Stimulated activated CD8-positive, alpha-beta memory T cell treated with anti-CD3 and anti-CD28 coated beads, Interleukin-2, amount 100 ng/mL, for 1 hour (primary cell): Measurements from ENCODE around the gene MAP3K15.
"Not testable (repeated sequence)": the region's sequence is repeated elsewhere in the genome, so short reads cannot be mapped to it uniquely, and the experiment has no call there.

ENCODE experiments used
- DNase-seq, 2 donors: peaks; one replicate each; pipeline ENCODE4 v3.0.0-alpha.2; 2020; ENCODE audit warnings: low read depth in 2 of 2

MAP3K15 gene

DNA sequence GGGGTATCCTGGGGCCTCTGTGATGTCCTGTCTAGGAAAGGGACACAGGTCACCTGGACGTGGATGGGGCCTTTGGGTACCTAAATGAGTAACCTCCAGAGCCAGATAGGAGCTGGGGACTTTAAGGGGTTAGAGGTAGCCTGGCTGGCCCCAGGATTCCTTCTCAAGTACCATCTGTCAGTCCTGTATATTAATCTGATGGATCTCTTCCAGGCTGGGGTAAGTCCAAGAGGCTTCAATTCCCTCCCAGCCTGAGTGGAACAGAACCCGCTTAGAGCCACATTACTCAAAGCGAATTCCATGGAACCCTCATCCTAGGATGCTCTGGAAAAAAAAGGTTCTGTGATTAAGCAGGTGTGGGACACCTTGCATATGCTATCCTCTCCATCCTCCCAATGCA, 24.8 kb upstream of the MAP3K15 start:
- DNase-seq = no peak

DNA sequence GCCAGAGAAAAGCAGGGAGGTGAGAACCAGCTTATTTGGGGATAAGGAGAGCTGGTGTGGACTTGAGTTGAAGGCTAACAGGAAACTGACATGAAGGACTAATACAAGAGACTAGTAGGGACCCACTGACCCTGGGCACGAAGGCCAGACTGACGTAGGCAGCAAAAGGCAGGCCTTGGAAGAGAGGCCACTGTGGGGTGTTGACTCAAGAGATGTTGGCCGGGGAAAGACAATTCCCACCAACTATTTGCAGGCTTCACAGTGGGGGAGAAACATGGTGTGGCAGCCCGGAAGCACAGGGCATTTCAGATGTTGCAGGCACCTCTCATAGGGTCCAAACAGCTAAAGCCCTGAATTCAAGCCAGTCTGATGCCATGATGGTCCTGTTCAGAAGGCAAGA, 24.4 kb upstream of the MAP3K15 start:
- no peak for DNase-seq

DNA sequence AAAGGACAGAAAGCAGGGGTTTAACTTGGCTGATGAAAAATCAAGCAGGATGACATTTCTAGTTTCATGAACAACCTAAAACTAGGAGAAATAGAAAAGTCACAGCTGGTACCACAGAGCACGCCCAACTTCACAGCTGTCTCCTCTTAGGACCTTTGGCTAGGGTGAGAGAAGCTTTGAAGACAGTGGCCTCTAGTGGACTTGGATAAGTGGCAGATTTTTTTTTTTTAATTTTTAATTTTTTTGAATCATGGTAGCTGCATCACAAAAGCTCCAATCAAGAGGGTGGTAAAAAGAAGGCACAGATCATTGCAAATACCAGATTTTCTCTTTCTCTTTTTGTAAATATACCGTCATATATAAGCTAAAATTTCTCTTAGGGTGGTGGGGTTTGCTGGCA, 20.2 kb upstream of the MAP3K15 start:
- DNase-seq = no peak

DNA sequence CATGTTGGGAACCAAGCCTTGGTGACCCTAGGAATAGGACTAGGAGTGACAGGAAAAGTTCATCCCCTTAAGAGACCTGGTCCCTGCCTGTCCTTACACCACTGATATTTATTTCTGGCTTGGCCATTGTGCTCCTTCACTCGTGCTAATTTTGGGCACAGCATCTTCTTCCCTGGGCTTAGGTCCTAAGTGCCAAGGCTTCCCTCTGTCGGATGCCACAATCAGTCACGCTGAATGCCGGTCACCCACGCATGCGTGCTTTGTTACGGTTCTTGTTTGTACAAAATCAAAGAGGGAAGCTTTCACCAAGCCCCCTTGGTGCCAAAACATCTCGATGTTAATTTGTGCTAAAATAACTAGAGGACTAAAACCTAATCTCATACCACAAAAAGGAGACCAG, 17.4 kb upstream of the MAP3K15 start:
- no peak for DNase-seq

DNA sequence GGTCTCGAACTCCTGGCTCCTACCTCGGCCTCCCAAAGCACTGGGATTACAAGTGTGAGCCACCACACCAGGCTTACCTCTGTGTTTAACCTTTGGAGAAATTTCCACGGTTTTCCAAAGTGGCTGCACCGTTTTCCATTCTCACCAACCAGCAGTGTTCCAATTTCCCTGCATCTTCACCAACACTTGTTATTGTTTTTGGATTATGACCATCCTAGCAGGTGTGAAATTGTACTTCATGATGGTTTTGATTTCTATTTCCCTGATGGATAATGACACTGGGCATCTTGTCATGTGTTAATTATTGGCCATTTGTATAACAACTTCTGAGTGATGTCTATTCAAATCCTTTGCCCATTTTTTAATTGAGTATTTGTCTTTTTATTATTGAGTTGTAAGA, 2.7 kb upstream of the MAP3K15 start:
- no peak for DNase-seq

DNA sequence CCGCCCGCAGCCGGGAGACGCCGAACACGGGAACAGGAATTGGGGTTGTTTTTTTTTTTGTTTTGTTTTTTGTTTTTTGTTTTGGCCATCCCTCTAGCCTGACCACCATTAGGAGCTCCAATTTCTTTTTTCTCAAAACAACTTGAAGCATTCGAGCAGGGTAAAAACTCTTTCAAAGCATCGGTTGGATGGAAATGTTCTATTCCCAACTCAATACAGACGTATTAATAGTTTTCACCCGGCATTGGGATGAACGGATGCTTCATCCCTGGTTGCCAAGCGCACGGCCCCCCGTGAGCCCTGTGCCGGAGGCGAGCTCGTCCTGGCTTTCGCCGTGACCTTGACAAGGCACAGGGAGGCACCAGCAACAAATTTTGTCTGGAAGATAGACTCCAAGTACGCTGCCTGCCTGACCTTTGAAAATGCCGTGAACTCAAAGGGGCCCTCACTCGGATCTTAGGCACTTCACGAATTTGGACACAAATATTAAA, 352 bp upstream of the MAP3K15 start:
- no peak for DNase-seq

DNA sequence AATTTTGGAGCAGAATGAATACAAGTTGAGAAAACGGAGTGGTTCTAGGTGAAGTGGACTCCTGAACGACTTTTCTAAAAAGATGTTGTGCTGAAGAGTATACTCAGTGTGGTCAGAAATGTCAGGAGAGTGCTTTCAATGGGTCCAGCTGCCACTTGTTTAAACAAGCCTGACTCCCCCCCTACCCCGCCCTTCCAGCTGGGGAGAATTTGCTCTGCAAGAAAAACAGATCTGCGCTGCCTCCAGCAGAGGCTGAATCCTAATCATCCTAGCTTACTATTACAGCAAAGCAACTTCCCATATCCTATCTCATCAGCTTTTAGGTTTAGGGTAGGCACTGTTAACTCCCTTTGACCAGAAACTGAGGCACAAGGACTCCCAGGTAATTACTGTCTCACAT, 1.9 kb downstream of the MAP3K15 start:
- no peak for DNase-seq

DNA sequence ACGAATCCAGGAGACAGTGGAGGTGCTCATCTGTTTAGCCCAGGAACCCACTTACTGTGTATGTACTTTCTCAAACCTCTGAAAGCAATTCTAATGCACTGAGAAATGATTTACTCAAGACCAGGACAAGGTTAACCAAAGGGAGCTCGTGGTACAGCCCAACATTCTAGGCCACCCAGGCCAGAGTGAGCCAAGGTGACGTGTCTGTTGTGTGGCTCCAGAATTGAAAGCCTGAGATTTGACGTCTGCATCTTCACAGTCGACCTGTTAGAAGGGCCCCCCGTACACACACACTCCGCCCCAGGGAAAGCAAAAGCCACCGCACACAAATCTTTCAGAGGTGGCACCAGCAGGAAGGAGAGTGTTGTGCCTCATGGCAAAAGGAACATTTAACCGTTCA, 2.3 kb downstream of the MAP3K15 start:
- DNase-seq = no peak

DNA sequence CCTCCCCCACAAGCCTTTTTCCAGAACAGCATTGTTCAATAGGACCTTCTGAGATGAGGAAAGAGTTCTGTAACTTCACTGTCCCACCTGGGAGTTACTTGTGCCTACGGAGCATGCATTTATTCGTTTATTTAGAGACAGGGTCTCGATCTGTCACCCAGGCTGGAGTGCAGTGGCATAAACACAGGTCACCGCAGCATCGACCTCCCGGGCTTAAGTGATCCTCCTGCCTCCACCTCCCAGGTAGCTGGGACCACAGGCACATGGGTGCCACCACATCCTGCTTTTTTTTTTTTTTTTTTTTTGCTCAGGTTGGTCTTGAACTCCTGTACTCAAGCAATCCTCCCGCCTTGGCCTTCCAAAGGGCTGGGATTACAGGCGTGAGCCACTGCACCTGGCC, 2.9 kb downstream of the MAP3K15 start:
- DNase-seq = no peak

DNA sequence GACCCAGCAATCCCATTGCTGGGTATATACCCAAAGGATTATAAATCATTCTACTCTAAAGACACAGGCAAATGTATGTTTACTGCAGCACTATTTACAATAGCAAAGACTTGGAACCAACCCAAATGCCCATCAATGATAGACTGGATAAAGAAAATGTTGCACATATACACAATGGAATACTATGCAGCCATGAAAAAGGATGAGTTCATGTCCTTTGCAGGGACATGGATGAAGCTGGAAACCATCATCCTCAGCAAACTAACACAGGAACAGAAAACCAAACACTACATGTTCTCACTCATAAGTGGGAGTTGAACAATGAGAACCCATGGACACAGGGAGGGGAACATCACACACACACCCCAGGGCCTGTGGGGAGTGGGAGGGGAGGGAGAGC, 3.5 kb downstream of the MAP3K15 start:
- DNase-seq = not testable (repeated sequence)

DNA sequence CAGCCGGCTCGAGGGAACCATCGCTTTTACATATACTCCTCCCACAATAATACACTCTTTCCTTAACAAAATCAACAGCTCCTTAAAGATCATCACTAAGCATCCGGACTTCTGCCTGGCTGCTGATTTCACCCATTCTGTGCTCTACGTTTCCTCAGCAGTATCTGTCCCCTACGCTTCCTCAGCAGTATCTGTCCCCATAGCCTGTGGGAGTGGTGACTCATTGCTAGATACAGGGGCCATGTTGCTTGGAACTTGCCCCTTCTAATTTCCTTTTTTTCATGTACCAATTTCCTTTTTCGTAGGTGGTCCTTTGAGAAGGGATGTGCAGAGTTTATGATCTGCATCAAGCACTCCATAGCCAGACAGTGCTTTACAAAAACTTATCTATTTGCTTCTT, 18.6 kb downstream of the MAP3K15 start:
- DNase-seq = no peak

DNA sequence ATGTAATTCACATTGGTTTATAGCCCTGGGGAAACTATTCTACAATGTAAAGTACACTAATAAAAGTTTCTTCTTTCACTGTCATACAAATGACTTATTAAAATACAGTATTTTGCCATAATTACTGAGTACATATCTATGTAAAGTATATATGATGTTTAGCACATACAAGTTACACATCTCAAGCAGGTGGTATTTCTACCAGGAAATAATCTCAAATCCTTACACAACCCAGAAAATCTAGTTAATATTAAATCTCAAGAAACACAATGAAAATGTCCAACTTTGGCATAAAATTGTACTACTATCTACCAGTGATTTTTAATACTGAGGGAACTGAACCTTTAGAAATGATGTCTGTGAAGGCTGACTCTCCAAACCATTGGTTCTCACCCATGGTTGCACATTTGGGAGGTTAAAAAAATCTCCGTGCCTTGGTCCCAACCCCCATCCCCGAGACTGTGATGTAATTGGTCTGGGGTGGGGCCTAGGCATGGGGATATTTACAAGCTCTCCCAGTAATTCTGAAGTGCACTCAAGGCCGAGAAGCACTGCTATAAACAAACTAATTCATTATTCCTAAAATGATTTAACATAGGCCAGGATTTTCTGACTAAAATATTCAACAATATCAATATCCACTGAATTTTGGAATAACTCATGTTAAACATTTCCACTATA, 27.6 kb downstream of the MAP3K15 start:
- DNase-seq = no peak

DNA sequence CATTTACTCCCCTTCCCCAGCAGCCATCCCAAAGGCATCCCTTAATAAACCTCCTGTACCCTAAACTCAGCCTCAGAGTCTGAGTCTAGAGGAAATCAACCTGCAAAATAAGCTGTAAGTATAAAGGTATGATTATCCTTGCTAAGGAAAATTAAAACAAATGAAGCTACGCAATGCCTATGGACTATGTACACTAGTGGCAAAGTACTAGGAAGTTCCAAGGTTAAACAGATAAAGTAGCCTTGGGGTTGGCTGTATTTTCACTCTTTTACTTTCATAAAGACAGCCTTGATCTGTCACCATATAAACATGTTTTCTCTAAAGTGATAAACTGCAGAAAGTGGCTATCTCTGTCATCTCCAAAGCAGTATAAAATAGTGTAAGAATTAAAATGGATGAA, 35.9 kb downstream of the MAP3K15 start:
- DNase-seq = no peak

DNA sequence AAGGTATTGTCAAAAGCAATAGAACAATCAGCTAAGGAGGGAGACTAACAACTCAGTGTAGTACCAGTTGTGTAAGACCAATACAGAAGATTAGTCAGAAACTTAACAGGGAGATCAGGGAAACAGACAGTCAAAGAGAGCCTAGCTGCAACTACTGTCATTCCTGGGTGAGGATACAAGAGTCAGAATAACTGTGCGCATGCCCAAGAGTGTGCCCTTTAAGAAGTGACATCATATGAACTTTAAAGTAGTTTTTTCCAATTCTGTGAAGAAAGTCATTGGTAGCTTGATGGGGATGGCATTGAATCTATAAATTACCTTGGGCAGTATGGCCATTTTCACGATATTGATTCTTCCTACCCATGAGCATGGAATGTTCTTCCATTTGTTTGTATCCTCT, 46.9 kb downstream of the MAP3K15 start:
- DNase-seq = not testable (repeated sequence)

DNA sequence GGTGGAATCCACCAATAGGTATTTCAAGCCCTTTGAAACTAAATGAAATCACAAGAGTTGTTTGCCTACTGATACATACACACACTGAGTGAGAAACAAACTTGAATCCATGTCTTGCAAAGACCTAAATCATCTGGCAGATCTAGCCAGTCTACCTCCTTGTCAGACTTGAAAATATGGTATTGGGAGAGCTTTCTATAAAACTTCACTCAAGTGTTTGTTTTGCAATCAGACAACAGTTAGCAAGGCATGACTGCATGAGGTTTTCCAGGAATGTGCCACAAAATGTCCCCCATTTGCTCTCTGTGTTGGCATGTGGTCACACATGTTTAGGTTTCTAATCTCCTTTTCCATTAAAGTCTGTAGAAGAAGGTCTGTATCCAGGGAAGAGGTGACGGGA, 52.4 kb downstream of the MAP3K15 start:
- DNase-seq = no peak

DNA sequence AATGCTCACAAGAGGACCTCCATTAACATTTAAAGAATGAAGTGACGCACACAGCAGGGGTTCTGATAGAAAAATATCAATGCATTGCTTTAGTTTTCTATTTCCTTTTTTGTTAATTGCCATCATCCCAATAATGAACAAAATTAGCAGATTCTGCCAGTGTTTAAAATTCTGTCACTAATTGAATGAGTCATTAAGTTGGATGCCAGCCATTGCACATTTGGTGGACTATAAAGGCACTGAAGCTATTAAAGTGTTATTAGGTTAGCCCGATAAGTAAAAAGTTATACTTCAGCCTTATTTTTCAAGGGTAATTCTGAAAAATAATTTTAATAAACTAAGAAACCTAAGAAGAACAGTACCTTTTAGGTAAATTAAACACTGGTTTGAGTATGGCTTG, 53.1 kb downstream of the MAP3K15 start:
- DNase-seq = no peak

DNA sequence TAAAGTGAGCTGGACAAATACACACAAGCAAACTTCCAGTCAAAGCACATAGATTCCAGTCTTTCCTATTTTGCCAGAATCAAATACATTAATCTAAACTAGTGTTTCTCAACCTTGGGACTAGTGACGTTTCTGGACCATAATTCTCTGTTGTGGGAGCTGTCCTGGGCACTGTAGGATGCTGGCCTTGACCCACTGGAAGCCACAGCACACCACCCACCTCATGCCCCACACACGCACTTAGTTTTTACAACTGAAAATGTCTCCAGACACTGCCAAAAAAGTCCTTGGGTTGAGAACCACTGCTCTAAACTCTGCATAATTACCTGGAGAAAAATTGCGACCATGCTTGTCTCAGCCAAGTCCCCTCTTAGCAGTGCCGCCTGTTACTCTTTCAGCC, 57.6 kb downstream of the MAP3K15 start:
- DNase-seq = no peak

DNA sequence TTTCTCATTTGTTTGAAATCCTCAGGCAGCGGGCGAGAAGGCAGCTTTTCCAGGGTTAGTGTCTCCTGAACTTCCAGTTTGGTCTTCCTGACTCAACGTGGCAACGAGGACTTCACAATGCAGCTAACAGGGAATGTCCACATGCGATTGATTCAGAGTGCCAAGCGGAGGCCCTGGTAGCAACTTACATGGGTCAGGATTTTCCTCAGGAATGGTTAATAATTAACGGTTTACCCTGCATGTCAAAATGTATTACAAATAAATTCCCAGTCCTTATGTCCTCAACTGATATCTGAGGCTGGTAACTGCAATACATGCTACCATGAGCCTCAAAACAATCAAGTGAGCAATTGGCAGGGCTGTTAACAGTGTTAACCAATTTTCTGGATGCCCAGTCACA, 67.2 kb downstream of the MAP3K15 start:
- no peak for DNase-seq

DNA sequence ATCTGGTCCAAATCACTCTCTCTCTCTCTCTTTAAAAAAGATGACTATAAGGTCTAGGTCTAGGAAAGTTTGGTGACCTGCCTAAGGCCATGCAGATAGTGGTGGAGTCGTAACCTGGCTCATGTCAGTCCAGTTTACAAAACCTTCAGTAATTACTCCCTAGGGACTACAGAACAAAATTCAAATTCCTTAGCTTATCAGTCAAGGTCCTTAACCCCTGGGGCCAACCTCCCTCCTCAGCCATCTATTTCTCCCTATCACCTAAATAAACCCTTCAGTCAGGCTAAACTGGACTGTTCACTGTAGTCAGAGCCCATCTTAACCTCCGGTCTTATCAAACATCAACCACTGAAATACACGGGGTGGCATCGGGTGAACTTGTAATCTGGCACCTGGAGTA, 68.9 kb downstream of the MAP3K15 start:
- no peak for DNase-seq

DNA sequence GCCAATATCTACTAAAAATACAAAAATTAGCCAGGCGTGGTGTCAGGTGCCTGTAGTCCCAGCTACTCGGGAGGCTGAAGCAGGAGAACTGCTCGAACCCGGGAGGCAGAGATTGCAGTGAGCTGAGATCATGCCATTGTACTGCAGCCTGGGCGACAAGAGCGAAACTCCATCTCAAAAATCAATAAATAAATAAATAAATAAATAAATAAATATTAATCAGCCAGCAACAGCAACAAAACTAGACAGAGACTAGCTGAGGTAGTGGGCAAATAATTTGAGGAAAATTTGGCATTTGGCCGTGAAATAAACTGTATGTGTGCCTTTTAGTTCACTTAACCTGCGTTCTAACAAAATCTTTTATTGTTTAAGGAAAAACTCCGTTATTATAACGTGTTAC, 69.5 kb downstream of the MAP3K15 start:
- DNase-seq = not testable (repeated sequence)

DNA sequence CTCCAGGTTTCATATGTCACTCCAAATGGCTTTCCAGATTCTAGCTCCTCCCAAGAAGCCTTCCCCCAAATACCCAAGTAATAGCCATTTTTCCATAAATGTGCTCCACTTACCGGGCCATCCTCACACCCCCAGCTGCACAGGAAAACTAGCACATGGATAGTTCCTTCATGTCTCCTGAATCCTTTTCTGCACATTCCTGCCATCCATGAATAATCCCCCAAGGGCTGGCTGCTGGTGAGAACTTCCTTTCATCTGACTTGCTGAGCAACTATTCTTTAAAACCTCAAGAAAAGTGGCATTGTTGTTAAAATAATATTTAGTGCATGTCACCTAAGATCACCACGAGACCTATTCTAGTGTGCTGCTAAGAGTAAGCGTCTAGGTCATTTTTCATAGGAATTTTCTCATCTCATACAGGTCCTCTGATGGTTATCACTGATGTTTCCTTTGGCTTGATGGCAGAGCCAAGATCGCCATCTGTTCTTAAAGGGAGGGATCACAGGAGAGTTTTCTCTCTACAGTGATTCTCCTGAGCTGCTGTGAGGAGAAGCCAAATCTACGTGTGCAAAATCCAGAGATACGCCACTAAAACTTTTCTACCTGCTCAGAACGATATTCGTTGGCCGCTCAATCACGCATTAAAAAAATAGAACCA, 71.3 kb downstream of the MAP3K15 start:
- DNase-seq = no peak

DNA sequence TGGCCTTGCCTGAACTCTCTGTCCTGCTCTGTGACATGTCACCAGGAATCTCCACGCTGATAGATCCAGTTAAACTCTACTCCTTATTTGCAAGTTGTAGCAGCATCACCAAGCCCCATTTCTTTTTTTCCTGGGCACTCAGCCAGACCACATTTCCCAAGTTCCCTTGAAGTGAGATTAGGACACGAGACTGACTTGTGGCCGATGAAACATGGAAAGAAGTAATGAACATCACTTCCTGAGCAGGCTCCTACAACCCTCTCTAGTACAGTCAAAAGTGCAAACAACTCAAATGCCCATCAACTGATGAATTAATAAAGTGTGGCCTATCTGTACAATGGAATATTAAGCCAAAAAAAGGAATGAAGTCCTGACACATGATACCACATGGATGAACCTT, 74.6 kb downstream of the MAP3K15 start:
- DNase-seq = no peak

DNA sequence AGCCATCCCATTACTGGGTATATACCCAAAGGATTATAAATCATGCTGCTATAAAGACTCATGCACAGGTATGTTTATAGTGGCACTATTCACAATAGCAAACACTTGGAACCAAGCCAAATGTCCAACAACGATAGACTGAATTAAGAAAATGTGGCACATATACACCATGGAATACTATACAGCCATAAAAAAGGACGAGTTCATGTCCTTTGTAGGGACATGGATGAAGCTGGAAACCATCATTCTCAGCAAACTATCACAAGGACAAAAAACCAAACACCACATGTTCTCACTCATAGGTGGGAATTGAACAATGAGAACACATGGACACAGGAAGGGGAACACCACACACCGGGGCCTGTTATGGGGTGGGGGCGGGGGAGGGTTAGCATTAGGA, 92.6 kb downstream of the MAP3K15 start:
- not testable (repeated sequence) for DNase-seq

DNA sequence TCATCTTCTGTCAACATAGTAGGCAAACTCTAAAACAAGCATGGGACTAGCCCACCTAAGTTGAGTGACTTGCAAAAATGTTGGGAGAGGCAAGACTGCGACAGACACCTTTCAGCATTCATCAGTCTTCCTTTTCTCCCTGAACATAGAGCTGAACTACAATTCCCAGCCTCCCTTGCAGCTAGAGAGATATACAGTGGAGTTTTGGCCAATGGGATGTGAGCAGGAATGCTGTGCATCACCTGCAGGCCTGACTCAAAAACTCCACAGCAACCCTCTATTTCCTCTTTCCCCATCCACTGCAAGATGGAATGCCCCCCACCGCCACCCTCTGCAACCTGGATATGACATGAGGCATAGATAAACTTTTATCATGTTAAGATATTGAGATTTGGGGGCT, 105.0 kb downstream of the MAP3K15 start:
- DNase-seq = no peak
